Activated CD8-positive, alpha-beta memory T cell treated with anti-CD3 and anti-CD28 coated beads, Interleukin-2, amount 50 U/mL, for 48 hours (primary cell): Measurements from ENCODE around the gene SMIM41.
"Not testable (repeated sequence)": the region's sequence is repeated elsewhere in the genome, so short reads cannot be mapped to it uniquely, and the experiment has no call there.

ENCODE experiments used
- DNase-seq: peaks from one replicate; pipeline ENCODE4 v3.0.0-alpha.2; 2020

Gene SMIM41

DNA sequence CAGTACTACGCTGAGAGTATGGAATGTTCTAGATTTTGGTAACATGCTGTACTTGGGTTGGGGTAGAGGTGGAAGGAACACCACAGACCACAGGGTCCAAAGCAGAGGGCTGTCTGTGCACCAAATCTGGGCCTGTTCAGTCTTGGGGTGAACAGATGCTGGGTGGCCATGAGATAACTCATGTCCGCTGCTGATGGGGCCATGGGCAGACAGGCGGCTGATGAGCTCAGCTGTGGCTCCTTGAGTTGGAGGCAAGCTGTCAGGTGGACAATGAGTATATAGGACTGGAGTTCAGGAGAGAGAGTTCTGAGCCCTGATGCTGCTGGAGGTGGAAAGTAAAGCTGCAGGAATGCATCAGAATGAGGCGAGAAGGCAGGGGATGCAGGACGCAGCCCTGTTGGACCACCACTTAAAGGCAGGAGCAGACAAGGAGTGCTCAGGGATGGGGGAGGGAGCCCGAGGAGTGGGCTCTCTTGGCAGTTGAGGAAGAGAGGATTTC is 6.2 kb downstream of the SMIM41 start:
- no peak for DNase-seq

DNA sequence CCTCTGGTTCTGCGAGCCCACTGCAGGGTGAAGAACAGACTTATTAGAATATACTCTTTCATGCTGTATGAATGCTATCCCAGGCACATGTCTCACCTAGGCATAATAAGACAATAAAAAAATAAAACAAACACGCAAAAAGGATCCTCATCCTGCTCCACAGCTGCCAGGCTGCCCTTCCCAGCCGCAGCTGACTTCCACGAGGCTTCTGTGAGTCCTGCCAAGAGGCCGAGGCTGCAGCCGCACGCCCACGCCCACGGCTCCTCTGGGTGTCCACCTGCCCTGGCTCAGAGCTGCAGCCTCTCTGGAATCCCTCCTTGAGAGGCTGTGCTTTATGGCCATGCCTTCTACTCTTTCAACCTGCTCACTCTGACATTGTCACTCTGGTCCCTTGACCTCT is 6.9 kb downstream of the SMIM41 start:
- DNase-seq, result no peak

- no peak for DNase-seq
Observed at GRCh38 chr12:52086944-52087835, 7.7 kb downstream of the SMIM41 start.

DNA sequence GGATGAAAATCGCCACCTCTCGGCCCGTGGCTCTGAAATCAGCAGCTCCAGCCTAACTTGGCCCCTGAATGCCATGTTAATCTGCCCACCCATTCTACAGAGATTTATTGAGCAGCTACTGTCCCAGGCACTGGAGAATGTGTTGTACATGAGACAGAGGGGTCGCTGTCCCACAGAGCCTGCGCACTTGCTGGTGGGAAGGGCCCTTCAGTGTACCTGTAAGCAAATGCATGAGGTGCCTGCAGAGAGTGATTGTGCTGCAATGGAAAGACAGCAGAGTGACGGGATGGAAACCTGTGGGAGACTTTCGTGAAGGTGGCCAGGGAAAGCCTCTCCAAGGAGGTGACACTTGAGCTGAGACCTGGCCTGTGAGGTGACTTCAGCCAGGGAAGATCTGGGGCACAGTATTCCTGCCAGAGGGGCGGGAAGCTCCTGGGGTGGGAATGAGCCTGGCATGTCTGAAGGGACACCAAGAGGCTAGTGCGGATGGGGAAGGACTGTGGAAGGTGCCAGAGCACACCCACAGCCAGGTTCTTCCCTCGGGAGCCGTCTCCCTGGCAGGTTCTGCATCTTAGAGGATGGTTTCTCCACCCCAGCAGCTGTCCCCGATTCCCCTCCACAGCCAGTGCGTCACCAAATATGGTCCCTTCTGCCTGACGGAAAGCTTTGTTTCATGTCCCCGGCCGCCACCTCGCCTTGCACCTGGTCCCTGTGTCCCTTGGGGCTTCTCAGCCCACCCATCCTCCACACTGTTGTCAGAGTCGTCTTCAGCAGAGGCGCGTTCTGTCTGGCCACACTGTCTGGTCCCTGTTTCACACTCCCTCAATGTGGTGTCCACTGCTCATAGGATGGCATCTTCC is 8.7 kb downstream of the SMIM41 start:
- DNase-seq, result peak; percentile 41

- no peak for DNase-seq
Observed at GRCh38 chr12:52089491-52089890, 10.0 kb downstream of the SMIM41 start.

DNA sequence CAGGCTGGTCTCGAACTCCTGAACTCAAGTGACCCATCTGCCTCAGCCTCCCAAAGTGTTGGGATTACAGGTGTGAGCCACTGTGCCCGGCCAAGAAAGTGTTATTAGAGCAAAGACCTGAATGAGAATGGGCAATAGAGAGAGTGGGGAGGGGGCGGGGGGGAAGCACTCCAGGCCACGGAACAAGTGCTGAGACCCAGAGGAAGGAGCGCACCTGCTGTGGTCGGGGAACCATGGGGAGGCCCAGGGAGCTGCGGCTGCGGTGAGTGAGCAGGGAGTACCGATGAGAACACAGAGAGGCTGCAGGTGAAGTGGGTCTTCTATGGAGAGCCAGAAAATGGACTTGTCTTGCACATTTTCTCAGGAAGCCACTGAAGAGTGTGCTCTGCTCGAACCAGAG is 10.8 kb downstream of the SMIM41 start:
- no peak for DNase-seq

GRCh38 chr12:52091061-52091460 is 11.6 kb downstream of the SMIM41 start:
- DNase-seq, result no peak

- no peak for DNase-seq
Observed at GRCh38 chr12:52091869-52092268, 12.4 kb downstream of the SMIM41 start.

DNA sequence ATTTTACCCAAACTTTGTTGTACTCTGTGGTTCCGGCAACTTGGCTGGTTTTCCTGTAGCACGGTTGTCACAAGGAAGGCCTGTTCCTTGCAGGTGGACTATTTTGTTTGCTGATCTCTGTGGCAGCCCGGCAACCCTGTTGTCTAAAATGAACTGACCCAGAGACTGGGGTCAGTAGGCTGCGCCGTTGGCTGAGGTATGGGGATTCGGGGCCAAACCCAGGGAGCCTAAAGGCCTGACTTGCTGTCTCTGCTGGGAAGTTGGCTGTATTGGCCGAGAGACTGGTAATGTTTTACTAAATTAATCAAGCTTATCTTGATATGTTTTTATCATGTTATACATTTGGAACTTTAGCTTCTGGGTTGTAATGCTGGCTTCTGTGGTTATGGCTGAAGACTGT is 13.8 kb downstream of the SMIM41 start:
- DNase-seq, result no peak

DNA sequence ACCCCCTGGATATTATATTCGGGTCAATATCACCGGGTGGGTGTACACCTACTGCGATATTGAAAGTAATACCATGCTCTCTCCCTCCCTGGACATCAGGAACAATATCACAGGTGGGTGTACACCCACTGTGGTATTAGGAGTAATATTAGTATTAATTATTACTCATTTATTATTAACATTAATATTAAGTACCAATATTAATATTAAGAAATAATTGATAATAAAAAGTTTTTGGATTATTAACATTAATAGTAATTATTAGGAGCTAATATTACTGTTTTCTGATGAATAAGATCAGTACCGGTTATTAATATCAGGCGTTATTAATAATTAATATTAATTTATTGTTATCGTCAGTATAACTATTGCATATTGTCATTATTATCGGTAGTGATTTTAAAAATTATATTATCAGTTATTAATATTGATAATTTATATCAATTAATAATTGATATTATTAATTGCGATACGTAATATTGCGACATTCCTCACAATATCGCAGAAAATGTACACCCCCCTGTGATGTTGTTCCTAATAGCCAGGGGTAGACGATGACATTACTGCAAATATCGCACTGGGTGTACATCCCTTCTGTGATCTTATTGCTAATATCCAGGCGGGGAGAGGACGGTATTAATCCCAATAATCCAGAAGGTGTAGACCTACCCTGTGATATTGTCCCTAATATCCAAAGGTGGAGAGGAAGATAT is 17.0 kb downstream of the SMIM41 start:
- DNase-seq, result no peak

DNA sequence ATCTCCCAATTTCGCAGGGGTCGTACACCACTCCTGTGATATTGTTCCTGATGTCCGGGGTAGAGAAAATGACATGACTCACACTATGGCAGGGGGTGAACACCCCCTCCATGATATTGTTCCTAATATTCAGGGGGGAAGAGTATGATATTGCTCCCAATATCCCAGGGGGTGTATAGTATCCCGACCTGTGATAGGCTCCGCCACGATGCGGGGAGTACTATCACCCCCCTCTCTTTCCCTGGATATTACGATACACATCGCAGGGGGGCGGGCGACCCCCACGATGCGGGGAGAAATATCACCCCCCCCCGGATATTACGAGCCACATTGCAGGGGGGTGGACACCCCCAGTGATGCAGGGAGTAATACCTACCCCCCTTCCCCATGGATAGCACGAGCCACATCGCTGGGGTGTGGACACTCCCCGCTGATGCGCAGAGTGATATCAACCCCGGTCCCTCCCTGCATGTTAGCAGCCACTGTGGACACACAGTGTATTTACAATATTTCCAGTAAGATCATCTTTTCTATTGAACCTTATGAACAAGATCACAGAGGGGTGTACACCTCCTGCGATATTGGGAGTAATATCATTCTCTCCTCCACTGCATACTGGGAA is 17.7 kb downstream of the SMIM41 start:
- DNase-seq, result no peak

DNA sequence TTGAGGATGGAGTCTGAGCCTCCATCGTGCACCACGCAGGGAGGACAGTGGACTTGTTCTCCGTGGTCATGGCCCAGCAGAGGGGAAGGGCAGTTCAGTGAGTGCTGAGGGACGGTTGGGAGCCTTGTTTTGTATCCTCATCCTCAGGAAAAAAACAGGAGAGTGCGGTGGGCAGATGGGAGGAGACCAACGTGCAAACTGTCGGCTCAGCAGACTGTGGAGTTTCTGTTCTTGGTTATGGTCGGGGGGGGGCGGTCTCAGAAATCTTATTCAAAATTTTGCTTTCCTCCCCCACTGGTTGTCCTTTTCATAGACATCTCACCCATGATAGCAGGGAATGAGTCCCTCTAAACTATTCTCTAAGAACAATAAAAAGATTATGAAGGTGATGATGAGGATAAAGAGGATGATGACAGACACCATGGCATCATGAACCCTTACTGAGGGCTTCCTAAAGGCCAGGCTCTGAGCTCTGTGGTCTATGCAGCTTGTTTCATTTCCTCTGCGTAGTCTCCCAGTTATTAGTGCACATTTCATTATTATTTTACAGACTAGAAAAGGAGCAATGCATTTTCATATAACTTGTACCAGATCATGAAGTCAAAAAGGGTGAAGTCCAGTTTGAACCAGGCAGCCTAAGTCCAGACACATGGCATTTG is 25.1 kb downstream of the SMIM41 start:
- not testable (repeated sequence) for DNase-seq

- DNase-seq, result peak; percentile 67
Observed at GRCh38 chr12:52116222-52117125, 37.0 kb downstream of the SMIM41 start.

- not testable (repeated sequence) for DNase-seq
Observed at GRCh38 chr12:52117806-52118475, 38.4 kb downstream of the SMIM41 start.

- peak; percentile 76 for DNase-seq
Observed at GRCh38 chr12:52119398-52120254, 40.1 kb downstream of the SMIM41 start.

DNA sequence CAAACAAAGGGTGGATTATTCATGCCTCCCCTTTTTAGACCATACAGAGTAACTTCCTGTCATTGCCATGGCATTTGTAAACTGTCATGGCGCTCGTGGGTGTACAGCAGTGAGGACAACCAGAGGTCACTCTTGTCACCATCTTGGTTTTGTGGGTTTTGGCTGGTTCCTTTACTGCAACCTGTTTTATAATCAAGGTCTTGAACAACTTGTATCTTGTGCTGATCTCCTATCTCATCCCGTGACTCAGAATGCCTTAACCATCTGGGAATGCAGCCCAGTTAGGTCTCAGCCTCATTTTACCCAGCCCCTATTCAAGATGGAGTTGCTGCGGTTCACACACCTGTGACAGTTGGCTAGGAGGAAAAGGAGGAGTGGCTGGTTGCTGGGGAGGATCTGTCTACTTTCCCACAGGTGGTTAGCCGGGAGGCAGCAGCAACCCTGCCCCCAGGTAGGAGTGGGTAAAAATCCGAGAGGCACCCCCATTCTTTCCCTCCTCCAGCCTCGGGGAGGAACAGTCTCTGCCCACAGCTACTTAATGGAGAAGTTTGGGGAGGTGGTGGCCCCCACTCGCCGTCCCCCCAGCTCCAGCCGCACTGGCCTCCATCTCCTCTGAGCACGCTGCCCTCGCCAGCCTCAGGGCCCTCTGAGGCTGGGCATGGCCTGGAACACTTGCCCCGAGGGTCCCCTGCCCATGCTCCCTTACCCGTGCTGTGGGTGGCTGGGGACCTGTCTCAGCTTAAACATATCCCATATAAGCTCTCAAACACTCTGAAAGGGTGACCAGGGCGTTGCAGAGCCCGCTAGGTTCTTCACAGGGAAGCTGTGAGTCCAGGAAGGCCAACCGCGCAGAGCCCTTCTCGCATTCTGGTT is 41.7 kb downstream of the SMIM41 start:
- no peak for DNase-seq

- peak; percentile 88 for DNase-seq
Observed at GRCh38 chr12:52121824-52122539, 42.5 kb downstream of the SMIM41 start.

DNA sequence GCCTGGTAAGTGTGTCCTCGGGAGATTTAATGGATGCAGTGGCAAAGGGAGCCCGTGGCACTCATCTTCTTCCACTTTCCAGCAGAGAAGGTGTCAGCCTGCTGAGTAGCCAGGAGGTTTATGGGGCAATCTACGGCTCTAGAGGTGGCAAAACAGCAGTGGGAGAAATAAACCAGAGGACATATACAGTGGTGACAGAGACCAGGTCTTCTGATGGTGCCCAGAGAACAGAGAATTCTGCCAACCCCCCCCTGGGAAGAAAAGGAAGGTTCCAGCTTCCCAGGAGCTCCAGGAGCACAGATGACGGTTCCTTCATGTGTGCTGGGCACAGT is 43.0 kb downstream of the SMIM41 start:
- no peak for DNase-seq
